Measurements from ENCODE around the gene TRIM37.

The TRIM37 gene

GRCh38 chr17:58996968-58997367 lies 109.7 kb downstream of the TRIM37 start:
- TF ChIP-seq, protein P1, sequence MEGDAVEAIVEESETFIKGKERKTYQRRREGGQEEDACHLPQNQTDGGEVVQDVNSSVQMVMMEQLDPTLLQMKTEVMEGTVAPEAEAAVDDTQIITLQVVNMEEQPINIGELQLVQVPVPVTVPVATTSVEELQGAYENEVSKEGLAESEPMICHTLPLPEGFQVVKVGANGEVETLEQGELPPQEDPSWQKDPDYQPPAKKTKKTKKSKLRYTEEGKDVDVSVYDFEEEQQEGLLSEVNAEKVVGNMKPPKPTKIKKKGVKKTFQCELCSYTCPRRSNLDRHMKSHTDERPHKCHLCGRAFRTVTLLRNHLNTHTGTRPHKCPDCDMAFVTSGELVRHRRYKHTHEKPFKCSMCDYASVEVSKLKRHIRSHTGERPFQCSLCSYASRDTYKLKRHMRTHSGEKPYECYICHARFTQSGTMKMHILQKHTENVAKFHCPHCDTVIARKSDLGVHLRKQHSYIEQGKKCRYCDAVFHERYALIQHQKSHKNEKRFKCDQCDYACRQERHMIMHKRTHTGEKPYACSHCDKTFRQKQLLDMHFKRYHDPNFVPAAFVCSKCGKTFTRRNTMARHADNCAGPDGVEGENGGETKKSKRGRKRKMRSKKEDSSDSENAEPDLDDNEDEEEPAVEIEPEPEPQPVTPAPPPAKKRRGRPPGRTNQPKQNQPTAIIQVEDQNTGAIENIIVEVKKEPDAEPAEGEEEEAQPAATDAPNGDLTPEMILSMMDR (IDR thresholded peaks at IDR 0.05; ENCODE audit: extremely low read depth, insufficient read depth, missing control alignments), result no peak
- in situ Hi-C loops (cut with MboI; ENCODE audit: low pct_unique_long_range_greater_than_20kb, low sequenced_read_pairs, unreplicated experiment), result no loop called here

DNA sequence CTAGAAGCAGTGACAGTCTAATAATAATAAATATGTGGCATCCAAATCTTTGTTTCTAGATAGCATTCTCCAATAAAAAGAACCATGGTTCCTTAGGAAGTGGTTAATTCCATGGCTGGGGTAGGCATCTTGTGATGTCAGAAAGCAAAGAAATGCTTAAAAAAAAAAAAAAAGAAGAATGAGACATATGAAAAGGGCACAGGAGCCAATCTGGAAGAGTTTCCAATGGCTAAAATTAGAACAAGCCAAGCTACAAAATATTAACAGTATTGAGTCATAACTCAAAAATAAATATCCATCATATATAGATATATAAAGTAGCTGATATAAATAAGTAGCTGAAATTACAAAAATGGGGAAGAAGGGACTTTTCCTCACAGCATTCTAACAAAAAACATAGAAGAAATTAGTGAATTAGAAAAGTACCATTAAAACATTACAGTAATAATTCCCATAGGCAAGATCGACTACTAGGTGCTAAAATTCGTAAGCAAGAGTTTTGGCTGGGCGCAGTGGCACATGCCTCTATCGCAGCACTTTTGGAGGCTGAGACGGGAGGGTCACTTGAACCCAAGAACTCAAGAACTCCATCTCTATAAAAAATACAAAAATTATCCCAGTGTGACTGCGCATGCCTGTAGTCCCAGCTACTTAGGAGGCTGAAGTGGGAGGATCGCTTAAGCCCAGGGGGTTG lies 111.3 kb downstream of the TRIM37 start:
- DNase-seq (ENCODE audit: low spot score), result no peak
- TF ChIP-seq, protein P1 (IDR thresholded peaks at IDR 0.05; ENCODE audit: extremely low read depth, insufficient read depth, missing control alignments), result no peak
- in situ Hi-C loops (cut with MboI; ENCODE audit: low pct_unique_long_range_greater_than_20kb, low sequenced_read_pairs, unreplicated experiment), result no loop called here

More at GRCh38 chr17:58996968-58997367, 109.7 kb downstream of the TRIM37 start:
- no peak for DNase-seq (ENCODE audit: low spot score)

DNA sequence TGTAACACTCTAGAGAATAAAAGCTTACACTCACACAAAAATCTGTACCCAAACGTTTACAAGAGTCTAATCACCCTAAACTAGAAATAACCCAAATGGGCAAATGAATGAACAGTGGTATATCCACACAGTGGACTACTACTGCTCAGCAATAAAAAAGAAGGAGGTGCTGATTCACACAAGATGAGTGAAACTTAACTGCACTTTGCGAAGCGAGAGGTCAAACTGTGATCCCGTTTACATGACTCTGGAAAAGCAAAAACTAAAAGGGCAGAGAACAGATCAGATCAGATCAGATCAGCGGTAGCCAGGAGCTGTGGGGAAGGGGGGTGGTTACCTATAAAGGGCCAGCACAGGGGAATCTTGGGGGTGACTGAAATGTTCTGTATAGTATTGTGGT lies 113.4 kb downstream of the TRIM37 start:
- TF ChIP-seq, protein P1 (IDR thresholded peaks at IDR 0.05; ENCODE audit: extremely low read depth, insufficient read depth, missing control alignments), result no peak
- DNase-seq (ENCODE audit: low spot score), result no peak
- in situ Hi-C loops (cut with MboI; ENCODE audit: low pct_unique_long_range_greater_than_20kb, low sequenced_read_pairs, unreplicated experiment), result no loop called here

- in situ Hi-C loops (cut with MboI; ENCODE audit: low pct_unique_long_range_greater_than_20kb, low sequenced_read_pairs, unreplicated experiment), result no loop called here
- peak; percentile 30 for DNase-seq (ENCODE audit: low spot score)
- TF ChIP-seq, protein P1 (IDR thresholded peaks at IDR 0.05; ENCODE audit: extremely low read depth, insufficient read depth, missing control alignments), result no peak
Measured at GRCh38 chr17:58991718-58992331, 114.9 kb downstream of the TRIM37 start.

DNA sequence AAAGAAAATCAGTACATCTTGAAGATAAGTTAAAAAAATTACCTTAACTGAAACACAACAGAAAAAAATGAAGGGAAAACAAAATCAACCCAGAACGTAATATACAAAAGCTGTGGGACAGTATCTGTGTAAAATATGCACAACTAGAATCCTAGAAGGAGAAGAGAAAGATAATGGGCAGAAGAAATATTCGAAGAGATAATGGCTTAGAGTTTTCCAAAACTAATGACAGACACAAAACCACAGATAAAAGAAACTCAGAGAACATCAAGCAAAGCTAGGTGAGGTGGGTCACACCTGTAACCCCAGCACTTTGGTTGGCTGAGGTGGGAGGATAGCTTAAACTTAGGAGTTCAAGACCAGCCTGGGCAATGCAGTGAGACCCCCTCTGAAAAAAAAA lies 117.1 kb downstream of the TRIM37 start:
- in situ Hi-C loops (cut with MboI; ENCODE audit: low pct_unique_long_range_greater_than_20kb, low sequenced_read_pairs, unreplicated experiment), result no loop called here
- no peak for DNase-seq (ENCODE audit: low spot score)
- TF ChIP-seq, protein P1 (IDR thresholded peaks at IDR 0.05; ENCODE audit: extremely low read depth, insufficient read depth, missing control alignments), result no peak

- no peak for DNase-seq (ENCODE audit: low spot score)
- in situ Hi-C loops (cut with MboI; ENCODE audit: low pct_unique_long_range_greater_than_20kb, low sequenced_read_pairs, unreplicated experiment), result no loop called here
- TF ChIP-seq, protein P1 (IDR thresholded peaks at IDR 0.05; ENCODE audit: extremely low read depth, insufficient read depth, missing control alignments), result no peak
Measured at GRCh38 chr17:58985971-58986370, 120.7 kb downstream of the TRIM37 start.
